Dedifferentiated amniotic fluid mesenchymal stem cell (primary cell): ENCODE results near the gene PEX10.
"Not testable (repeated sequence)": the region's sequence is repeated elsewhere in the genome, so short reads cannot be mapped to it uniquely, and the experiment has no call there.

Source experiments
- DNase-seq: peaks from one replicate; pipeline ENCODE4 v3.0.0-alpha.2; 2016; ENCODE audit errors: extremely low spot score

PEX10 gene

GRCh38 chr1:2412395-2412772 is at the start of gene PEX10:
PEX10 (minus strand) TSS chr1:2412564; CDS start chr1:2412502, 62 bp downstream.
- DNase-seq = peak; percentile 94

DNA sequence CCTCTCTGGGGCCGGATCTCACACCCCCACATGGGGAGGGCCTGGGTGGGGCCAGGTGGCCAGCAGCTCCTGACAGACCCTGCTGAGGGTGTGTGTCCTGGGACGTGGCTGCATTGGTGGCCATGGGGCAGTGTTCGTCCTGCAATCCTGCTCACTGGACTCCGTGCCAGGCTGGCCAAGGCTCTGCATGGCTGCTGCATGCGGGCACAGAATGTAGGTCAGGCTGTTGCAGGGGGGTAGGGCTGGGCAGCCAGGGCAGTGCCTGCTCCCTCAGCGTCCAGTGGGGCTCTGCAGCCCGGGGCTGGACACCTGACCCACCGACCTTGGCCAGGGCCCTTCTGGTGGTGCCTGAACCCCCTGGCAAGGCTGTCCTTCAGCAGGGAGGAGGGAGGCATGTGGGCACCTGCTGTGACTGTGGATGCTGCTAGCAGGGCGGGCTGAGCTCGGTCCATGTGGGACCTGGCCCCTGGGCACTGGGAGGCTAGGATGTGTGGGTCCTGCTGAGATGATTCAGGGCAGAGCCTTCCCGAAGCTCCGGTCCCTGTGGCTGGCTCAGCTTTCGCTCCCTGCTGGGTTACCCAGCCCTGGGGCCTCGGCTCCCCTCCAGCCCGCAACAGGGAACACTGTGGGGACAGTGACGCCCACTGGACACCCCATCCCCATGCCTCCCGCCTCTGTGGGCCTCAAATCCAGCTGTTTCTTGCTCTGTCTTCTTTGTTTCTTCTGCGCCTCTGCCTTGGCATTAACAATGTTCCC is 48.8 kb upstream of the PEX10 start:
- DNase-seq = no peak

- DNase-seq = no peak
Measured at GRCh38 chr1:2460203-2460602, 47.8 kb upstream of the PEX10 start.

DNA sequence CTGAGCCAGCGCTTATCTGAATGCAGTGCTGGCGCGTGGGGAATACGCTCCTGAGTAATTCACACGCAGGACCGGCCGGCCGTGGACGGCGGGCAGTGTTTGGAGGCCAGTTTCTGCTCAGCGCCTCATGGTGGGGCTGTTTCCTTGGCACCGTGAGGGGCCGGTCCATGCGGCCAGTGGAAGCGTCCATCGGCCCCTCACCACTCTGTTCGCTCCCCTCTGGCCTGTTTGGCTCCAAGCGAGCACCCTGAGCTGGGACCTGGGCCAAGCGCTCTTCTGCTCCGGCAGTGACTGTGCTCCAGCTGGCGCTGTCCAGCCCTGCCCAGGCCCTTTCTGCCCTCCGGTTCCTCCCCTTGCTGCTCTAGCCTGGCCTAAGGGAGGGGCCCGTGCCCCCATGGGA is 47.4 kb upstream of the PEX10 start:
- DNase-seq = no peak

DNA sequence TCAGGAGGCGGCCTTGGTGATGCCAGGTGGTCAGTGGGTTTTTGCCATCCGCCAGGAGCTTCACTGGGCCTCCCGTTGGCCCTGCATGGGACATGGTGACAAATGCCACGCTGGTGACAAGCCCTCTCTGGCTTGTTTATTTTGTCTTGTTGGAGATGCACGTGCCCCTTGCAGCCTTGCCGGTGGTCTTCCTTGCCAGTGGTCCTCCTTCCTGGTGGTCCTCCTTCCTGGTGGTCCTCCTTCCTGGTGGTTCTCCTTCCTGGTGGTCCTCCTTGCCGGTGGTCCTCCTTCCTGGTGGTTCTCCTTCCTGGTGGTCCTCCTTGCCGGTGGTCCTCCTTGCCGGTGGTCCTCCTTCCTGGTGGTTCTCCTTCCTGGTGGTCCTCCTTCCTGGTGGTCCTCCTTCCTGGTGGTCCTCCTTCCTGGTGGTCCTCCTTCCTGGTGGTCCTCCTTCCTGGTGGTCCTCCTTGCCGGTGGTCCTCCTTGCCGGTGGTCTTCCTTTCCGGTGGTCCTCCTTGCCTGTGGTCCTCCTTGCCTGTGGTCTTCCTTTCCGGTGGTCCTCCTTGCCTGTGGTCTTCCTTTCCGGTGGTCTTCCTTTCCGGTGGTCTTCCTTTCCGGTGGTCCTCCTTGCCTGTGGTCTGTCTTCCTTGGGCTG is 46.9 kb upstream of the PEX10 start:
- not testable (repeated sequence) for DNase-seq

DNA sequence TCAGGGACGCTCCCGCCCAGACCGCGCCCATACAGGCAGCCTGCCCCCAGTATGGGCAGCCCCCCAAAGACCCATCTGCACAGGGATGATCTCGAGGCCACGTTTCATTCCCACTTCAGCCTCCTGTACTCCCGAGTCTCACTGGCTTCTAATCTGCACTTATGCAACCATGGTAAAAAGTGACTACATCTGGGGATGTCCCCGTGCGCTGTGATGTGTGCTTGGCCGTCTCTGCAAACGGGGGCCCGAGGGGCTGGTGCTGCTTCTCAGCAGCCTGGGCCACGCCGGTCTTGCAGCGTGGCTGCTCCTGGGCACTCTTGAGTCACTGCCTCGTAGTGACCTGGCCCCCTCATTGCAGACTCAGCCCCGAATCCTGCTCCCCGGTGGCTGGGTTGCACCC is 46.3 kb upstream of the PEX10 start:
- DNase-seq = no peak

DNA sequence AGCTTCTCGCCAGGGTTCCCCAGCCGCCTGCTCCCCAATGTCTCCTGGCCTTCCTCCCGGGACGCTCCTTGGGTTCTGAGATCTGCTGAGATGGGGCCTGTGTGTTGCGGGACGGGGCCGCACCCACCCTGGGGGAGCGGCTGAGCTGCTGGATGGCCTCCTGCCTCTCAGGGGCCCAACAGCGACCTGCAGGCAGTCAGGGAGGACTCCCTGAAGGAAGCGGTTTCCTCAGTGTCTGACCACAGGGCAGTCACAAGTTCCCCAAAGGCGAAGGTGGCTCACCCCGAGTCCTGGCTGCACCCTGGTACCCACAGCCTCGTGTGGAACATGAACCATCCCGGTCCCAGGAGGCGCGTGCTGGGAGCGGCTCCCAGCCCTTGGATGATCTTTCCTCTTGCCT is 45.1 kb upstream of the PEX10 start:
- no peak for DNase-seq

GRCh38 chr1:2455757-2456156 is 43.4 kb upstream of the PEX10 start:
- no peak for DNase-seq

DNA sequence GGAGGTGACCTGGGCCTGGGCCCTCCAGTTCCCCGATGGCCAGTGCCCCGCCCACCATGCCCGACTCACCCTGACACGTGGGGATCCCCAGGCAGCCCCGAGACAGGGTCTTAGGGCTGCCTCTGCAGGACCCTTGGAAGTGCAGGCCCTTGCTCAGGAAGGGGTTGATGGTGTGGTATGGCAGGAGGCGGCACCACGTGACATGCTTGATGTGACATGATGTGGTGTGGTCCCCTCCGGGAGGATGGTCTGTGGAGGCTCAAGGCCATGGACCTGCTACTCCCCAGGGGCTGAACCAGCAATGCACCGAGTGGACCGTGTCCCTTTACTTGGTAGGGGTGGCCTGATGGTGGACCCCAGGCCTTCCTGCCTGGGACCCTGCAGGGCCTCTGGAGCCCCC is 41.9 kb upstream of the PEX10 start:
- no peak for DNase-seq

DNA sequence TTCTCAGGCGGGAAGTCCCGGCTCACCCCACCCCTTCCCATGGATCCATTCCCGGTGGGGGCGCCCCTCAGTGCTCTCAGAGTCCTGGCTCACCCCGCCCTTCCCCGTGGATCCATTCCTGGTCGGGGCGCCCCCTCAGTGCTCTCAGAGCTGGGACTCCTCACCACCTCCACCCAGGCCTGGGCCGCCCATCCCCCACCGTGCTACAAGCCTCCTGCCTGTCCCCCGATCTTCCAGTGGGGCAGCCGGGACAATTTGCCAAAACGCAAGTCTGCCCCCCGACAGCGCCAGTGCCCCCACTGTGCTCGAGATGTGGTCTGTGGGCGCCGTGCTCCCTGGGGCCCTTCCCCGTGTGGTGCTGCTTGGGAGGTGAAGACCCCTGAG is 40.6 kb upstream of the PEX10 start:
- DNase-seq = no peak

GRCh38 chr1:2452201-2452931 is 40.0 kb upstream of the PEX10 start:
- DNase-seq = no peak

- DNase-seq = peak; percentile 50
Measured at GRCh38 chr1:2451741-2452140, 39.4 kb upstream of the PEX10 start.

- DNase-seq = no peak
Measured at GRCh38 chr1:2449636-2450454, 37.5 kb upstream of the PEX10 start.

DNA sequence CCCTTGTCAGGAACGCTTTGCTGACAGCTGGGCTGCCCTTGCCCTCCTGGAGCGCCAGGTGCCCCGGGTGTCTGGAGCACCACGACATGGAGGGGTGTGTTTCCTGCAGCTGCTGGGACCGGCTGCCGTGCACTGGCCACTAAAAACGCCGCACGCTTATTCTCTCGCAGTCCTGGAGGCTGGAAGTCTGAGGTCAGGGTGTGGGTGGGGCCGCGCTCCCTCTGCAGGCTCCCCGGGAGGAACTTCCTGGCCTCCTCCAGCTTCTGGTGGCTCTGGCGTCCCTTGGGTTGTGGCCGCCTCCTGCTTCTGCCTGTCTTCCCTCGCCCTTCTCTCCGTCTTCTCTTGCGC is 35.7 kb upstream of the PEX10 start:
- DNase-seq = no peak

DNA sequence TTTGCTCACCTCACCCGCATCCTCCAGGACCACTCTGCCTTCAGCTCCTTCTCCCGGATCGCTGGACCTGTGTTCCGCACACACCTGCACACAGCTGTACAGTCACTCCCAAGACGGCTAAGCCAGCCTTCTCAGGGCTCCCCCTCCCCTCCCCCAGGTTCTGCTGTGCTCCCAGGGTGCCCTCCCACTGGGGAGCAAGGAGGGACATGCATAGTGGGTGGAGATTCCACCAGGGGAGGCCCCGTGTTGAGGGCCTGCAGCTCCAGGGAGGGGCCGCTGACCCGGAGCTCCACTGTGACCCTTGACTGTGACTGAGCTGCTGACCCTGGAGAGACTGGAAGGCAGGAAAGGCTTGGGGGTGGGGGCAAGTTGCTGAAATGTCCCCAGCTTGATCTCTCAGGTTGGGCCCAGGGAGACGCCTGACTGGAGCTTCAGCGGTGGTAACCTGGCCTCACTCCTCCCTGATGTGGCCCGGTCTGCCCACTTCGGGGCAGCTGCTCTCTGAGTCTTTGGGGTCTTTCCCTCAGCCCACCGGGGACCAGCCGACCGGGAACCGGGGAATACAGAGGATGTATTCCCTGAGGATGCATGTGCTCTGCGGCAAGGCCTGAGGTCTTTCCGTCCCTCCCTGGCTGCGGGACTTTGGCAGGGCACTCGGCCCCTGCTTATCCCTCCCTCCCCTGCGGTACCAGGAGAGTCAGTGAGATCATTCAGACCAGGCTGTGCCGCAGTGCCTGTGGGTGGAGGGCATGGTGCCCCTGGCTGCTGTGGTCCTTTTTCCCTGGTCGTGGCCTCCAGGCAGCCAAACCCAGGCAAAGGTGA is 35.1 kb upstream of the PEX10 start:
- DNase-seq = no peak

- no peak for DNase-seq
Measured at GRCh38 chr1:2446861-2447260, 34.5 kb upstream of the PEX10 start.

DNA sequence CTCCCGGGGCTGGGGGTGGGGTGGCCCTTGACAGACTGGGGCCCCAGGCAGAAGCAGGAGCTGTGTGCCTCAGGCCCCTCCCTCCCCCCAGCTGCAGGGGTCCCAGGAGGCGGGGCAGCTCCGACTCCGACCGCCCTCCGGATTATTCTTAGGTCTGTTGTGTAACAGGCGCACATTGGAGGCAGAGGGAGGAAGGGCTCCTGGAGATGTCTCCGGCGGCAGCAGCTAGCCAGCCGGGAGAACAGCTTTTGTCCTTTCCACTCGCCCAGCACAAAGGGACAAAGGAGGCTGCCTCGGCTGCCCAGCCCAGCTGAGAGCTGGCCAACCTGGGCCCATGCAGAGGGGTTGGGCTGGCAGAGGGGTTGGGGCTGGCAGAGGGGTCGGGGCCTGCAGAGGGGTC is 34.0 kb upstream of the PEX10 start:
- no peak for DNase-seq

DNA sequence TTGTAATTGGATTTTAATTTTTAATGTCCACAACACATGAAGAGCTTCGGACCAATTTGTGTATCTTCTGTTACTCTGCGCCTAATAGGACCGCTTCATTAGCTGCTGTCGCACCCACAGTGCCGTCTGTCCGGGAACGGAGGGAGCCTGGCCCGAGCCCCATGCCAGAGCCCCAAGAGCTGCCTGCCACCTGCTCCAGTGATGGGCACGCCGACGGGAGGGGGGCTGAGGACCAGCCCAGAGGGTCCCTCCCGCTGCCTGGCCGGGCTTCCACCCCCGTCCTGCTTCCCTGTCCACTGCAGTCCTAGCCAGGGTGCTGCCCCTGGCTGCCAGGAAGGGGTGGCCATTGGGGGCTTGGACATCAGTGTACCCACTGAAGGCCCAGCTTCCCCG is 33.5 kb upstream of the PEX10 start:
- no peak for DNase-seq

GRCh38 chr1:2445162-2445822 is 32.9 kb upstream of the PEX10 start:
- no peak for DNase-seq

DNA sequence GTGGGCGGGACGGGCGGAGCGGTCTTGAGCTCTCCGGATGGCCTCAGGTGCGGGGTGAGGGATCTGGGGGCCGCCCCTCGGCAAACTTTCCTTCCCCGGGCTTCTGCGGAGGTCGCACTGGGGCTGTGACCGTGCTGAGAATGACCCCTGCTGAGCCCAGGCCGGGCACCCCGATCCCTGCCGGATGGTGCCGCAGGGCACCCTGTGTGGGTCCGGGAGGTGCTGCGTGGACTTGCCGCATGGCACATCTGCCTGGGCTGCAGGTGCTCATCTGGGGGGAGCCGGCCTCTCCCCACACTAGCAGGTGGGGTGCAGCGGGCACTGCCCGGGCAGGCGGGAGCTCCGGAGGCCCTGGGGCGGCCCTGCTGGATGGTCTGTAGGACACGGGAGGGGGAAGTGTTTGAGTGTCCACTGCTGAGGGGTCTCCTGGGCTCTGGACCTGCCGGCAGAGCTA is 31.8 kb upstream of the PEX10 start:
- DNase-seq = no peak
